ENCODE measurements around the gene WDR4.
"Not testable (repeated sequence)": the region's sequence is repeated elsewhere in the genome, so short reads cannot be mapped to it uniquely, and the experiment has no call there.

WDR4 gene

GRCh38 chr21:42837421-42838211, 41.7 kb downstream of the WDR4 start:
- no peak for DNase-seq

- no peak for DNase-seq
These were observed 42.5 kb downstream of the WDR4 start for GRCh38 chr21:42836767-42837301.

GRCh38 chr21:42836402-42836666, 43.0 kb downstream of the WDR4 start:
- no peak for DNase-seq

- no peak for DNase-seq
These were observed 43.5 kb downstream of the WDR4 start for GRCh38 chr21:42835611-42836401.

- no peak for DNase-seq
These were observed 44.1 kb downstream of the WDR4 start for GRCh38 chr21:42835211-42835610.

- DNase-seq, result no peak
These were observed 44.6 kb downstream of the WDR4 start for GRCh38 chr21:42834726-42835191.

- no peak for DNase-seq
These were observed 45.2 kb downstream of the WDR4 start for GRCh38 chr21:42833859-42834725.

GRCh38 chr21:42833439-42833815, 45.9 kb downstream of the WDR4 start:
- DNase-seq, result peak; percentile 44

- DNase-seq, result not testable (repeated sequence)
These were observed 47.1 kb downstream of the WDR4 start for GRCh38 chr21:42832321-42832630.

GRCh38 chr21:42830456-42831455, 48.6 kb downstream of the WDR4 start:
- no peak for DNase-seq

GRCh38 chr21:42829954-42830353, 49.4 kb downstream of the WDR4 start:
- DNase-seq, result no peak

GRCh38 chr21:42829417-42829816, 49.9 kb downstream of the WDR4 start:
- no peak for DNase-seq

GRCh38 chr21:42827588-42827987, 51.8 kb downstream of the WDR4 start:
- DNase-seq, result no peak

- DNase-seq, result no peak
These were observed 58.5 kb downstream of the WDR4 start for GRCh38 chr21:42820616-42821465.

GRCh38 chr21:42819861-42820615, 59.3 kb downstream of the WDR4 start:
- no peak for DNase-seq

- DNase-seq, result peak; percentile 38
These were observed 61.0 kb downstream of the WDR4 start for GRCh38 chr21:42818328-42818749.

GRCh38 chr21:42815217-42815616, 64.1 kb downstream of the WDR4 start:
- no peak for DNase-seq

- not testable (repeated sequence) for DNase-seq
These were observed 66.7 kb downstream of the WDR4 start for GRCh38 chr21:42812528-42813241.

GRCh38 chr21:42811960-42812359, 67.4 kb downstream of the WDR4 start:
- no peak for DNase-seq

Measured in stimulated activated naive CD4-positive, alpha-beta T cell treated with Interleukin-2 at 50 U/mL for 16 hours (primary cell).